ENCODE results near the gene CCDC197.

The CCDC197 gene

DNA sequence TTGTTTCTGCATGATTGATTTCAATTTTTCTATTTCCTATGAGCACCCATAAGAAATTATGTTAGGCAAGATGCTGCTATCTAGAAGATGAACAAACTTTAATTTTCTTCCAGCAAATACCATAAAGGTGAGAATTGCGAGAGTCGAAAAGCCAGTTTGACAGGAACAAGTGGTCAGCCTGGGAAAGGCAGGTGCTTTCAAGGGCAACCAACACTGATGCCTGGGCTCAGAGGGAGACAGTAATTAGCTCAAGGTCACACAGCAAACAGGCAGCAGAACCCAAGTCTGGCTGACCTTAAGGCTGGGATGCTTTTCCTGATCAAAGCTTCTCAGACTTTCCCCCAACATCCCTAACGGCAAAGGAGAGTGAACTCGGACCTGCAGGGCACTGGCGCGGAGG lies 22.2 kb downstream of the CCDC197 start:
- no peak for TF ChIP-seq ZFX (IDR thresholded peaks at IDR 0.05; ENCODE audit: borderline replicate concordance)
- TF ChIP-seq, protein P1, sequence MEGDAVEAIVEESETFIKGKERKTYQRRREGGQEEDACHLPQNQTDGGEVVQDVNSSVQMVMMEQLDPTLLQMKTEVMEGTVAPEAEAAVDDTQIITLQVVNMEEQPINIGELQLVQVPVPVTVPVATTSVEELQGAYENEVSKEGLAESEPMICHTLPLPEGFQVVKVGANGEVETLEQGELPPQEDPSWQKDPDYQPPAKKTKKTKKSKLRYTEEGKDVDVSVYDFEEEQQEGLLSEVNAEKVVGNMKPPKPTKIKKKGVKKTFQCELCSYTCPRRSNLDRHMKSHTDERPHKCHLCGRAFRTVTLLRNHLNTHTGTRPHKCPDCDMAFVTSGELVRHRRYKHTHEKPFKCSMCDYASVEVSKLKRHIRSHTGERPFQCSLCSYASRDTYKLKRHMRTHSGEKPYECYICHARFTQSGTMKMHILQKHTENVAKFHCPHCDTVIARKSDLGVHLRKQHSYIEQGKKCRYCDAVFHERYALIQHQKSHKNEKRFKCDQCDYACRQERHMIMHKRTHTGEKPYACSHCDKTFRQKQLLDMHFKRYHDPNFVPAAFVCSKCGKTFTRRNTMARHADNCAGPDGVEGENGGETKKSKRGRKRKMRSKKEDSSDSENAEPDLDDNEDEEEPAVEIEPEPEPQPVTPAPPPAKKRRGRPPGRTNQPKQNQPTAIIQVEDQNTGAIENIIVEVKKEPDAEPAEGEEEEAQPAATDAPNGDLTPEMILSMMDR (IDR thresholded peaks at IDR 0.05), result no peak
- no peak overlapping the region for H3K27ac ChIP-seq

DNA sequence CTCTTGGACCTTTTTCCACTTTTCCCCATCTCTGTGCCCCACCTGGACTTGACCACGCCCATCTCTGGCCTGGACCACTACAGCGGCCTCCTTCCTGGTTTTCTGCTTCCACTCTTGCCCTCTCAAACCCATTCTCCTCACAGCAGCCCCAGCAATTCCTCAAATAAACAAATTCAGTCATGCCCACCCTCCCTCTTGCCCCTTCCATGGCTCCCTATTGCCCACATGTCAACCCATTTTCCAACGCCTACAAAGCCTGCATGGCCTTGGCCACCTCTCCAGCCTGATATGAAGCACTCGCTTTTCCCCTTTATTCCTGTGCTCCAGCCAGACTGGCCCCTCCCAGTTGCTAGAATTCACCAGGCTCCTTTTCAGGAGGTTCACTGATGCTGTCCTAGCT lies 23.2 kb downstream of the CCDC197 start:
- TF ChIP-seq, protein P1 (IDR thresholded peaks at IDR 0.05), result no peak
- TF ChIP-seq ZFX (IDR thresholded peaks at IDR 0.05; ENCODE audit: borderline replicate concordance), result no peak
- H3K27ac ChIP-seq, result no peak overlapping the region

DNA sequence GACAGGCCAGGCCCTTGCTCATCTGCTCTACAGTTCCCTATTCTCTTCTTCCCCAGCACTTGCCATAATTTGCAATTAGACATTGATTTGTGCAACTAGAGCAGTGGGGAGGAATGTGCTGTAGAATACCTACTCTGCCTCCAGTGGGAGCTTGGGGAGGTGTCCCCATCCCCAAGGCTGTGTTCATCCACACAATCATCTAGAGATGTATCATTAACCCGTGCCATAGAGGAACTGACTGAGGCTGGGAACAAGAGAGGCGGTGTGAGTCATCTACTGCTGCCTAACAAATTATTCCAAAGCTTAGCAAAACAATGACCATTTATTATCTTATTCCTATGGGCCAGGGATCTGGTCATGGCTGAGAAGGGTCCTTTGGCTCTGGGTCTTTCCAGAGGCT lies 23.9 kb downstream of the CCDC197 start:
- H3K27ac ChIP-seq, result no peak overlapping the region
- TF ChIP-seq ZFX (IDR thresholded peaks at IDR 0.05; ENCODE audit: borderline replicate concordance), result no peak
- TF ChIP-seq, protein P1 (IDR thresholded peaks at IDR 0.05), result no peak

DNA sequence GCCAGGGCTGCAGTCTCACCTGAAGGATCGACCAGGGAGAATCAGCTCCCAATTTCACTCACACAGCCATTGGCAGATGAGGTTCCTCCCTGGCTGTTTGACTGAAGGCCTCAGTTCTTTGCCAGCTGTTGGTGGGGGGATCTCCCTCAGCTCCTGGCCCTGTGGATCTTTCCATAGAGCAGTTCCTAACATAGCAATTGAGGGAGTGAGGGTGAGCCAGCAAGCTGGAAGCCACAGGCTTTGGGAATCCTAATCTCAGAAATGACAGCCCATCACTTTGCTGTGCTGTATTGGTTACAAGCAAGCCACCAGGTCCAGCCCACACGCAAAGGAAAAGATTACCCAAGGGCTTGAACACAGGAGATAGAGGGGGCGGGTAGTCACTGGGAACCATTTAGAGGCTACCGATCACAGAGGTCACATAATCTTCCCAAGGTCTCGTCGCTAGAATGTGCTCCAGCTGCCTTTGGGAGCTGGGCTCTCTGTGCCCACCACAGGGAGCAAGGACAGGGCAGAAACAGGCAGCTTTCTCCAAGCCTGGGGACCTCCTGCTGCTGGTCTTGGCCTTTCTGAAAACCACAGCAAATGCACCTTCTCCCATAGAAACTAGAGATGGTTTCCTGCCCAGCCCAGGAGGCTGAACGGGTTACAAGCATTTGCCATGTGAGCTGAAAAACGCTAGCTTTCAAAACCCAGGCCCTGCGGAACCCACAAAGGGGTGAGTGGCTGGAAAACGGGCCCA lies 24.5 kb downstream of the CCDC197 start:
- no peak for TF ChIP-seq ZFX (IDR thresholded peaks at IDR 0.05; ENCODE audit: borderline replicate concordance)
- TF ChIP-seq, protein P1 (IDR thresholded peaks at IDR 0.05), result no peak
- H3K27ac ChIP-seq, result no peak overlapping the region

DNA sequence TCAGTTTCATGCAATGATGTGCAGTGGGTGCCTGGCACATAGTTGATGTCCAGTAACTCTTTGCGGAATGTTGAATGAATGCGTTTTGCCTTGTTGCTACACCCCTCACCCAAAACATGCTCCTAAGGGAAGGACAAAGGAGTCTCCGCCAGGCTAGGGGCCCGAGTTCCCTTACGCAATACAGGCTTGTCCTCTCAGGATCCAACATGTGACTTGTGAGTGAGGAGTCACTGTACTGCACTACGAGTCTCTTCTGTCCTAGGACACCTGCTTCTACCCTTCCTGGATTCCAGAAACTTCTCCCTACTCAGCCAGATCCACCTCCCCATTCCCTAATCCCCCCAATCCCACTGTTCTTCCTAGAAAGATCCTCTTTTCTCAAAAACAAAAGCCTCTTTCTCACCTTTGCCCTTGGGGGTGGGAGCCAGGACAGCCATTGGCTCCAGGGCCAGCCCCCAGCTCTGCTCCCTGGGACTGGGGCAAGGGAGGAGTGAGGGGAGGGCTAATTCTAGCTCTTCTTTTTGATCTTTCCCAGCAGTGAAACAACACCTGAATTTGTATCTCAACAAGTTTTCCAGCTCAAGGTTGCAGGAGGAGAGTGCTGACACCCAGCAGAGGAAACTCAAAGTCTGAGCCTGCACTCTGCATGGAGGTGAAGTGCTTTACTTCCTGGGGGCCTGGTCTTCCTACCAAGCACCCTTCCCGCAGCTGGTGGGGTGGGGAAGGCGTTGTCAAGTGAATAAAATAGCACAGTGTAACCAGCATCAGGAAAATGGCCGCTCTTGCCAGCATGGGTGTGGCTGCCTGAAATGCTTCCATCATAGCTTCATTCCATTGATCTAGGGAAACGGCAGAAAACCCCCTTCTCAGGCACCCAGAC lies 25.7 kb downstream of the CCDC197 start:
- H3K27ac ChIP-seq, result no peak overlapping the region
- TF ChIP-seq ZFX (IDR thresholded peaks at IDR 0.05; ENCODE audit: borderline replicate concordance), result no peak
- TF ChIP-seq, protein P1 (IDR thresholded peaks at IDR 0.05), result no peak

DNA sequence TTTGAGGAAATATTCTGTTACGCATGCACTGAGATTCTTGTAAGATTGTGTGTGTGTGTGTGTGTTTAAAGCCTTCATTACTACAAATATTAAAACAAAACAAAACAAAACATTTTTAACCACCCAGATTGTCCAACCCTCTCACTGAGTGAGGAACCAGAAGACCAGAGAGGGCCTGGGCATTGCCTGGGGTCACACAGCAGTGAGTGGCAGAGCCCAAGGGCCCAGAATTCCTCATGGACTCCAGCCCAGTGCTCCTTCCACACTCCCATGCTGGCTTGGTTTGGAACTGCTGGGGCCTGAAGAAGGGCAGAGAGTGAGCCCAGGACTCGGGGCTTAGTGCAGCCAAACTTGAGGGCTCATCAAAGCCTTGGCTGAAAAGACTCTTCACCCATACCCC lies 27.4 kb downstream of the CCDC197 start:
- no peak overlapping the region for H3K27ac ChIP-seq
- no peak for TF ChIP-seq ZFX (IDR thresholded peaks at IDR 0.05; ENCODE audit: borderline replicate concordance)
- TF ChIP-seq, protein P1 (IDR thresholded peaks at IDR 0.05), result no peak

DNA sequence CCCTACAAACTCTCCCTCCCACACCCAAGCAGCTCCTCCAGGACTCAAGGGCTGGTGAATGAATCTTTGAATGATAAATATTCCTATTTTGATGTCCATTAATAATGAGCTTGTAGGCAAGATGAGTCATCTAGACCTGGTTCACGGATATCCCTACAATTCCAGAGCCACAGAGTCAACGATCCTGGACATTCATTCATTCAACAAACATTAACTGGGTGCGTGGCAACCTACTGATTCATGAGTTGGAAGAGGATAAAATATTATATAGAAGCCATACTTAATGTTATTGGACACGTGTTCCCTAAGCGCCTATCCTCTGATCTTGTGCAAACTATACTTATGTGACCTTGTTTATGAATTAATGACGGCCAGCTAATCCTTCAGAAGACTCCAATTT lies 28.6 kb downstream of the CCDC197 start:
- H3K27ac ChIP-seq, result no peak overlapping the region
- no peak for TF ChIP-seq ZFX (IDR thresholded peaks at IDR 0.05; ENCODE audit: borderline replicate concordance)
- TF ChIP-seq, protein P1 (IDR thresholded peaks at IDR 0.05), result no peak

All from 22Rv1 (cell line).